KBM-7 (cell line): ENCODE data around the gene EVA1A.

Experiments
- DNase-seq: peaks from one replicate; pipeline ENCODE4 v3.0.0-alpha.2; 2015
- in situ Hi-C: fragments of 300-500 bp; cut with MboI; formaldehyde crosslinking; loops from 2 replicates; pipeline ENCODE4 v1.14.3; 2020; ENCODE audit warnings: low sequenced_read_pairs, low pct_unique_long_range_greater_than_20kb, mixed read lengths

EVA1A gene

GRCh38 chr2:75560768-75561565 lies at the start of gene EVA1A:
TSS of gene EVA1A (minus strand) at chr2:75560939. CDS start at chr2:75518140, 42,799 bp downstream.
- DNase-seq, result no peak
- in situ Hi-C loops, result no loop called here

- DNase-seq, result no peak
Observed at GRCh38 chr2:75609937-75610508, 49.3 kb upstream of the EVA1A start.

GRCh38 chr2:75609334-75609689 lies 48.6 kb upstream of the EVA1A start:
- no peak for DNase-seq
- in situ Hi-C loops, result loop anchor here (25.0 kb wide), 1 partner anchor 697 kb away; no protein-coding TSS in a partner anchor

More at GRCh38 chr2:75609937-75610508, 49.3 kb upstream of the EVA1A start:
- in situ Hi-C loops, result loop anchor here (25.0 kb wide), 1 partner anchor 698 kb away; no protein-coding TSS in a partner anchor

DNA sequence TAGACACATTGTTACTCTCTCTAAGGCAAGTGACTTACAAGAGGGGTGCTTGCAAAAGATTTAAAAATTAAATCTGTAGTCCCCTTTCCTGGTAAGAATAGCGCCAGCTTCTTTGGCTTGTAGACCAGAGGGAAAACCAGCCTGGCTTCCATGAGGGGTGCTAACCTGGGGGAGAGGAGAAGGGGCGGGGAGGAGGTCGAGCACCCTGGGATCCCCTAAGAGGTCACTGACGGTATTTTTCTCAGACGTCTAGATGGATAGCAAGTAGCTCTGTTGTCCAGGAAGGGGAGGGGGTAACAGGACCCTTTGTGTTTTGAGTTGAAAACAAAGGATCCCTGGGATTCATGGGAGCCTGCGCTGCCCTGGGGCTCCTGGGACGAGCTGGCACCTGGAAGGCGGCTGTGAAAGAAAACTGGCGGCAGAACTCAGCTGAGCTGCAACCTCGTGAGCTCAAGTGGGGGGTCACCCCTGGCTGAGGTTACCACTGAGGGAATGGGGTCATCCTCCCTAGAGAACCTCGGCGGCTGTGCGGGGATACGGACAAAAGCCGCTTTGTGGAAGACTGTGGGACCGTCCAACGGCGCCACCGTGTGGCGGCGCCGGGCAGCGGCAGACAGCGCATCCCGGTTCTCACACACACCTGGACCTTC lies 48.1 kb upstream of the EVA1A start:
- DNase-seq, result peak; percentile 64
- in situ Hi-C loops, result loop anchor here (25.0 kb wide), 1 partner anchor 697 kb away; no protein-coding TSS in a partner anchor

DNA sequence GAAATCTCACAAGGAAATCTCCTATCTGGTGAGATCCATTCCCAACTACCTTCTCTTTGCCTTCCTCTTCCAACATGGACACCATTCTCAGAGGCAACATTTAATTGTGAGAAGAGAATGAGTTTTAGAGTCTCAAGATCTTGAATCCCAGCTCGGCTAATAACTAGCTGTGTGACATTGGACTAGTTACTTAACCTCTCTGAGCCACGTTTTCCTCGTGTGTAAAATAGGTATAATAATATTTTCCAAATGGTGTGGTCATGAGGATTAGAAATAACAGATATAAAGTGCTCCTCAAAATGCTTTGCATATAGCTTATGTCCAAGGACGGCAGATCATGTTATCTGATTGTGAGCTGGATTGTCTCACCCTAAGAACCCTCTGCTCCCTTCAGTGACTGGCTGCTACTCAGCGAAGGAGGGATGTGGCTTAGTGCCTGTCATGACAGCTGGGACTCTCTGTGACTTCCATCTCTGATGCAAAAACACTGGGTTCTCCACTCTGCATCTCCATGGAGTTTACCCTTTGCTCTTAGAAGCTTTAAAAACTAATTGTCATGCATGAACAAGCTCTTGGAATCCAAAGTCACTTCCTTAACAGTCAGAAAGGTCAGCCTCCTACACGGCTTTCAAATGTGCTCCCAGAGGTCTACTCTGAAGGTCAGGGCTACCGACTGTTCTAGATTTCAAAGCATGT lies 47.4 kb upstream of the EVA1A start:
- in situ Hi-C loops, result loop anchor here (25.0 kb wide), 1 partner anchor 696 kb away; no protein-coding TSS in a partner anchor
- DNase-seq, result no peak

DNA sequence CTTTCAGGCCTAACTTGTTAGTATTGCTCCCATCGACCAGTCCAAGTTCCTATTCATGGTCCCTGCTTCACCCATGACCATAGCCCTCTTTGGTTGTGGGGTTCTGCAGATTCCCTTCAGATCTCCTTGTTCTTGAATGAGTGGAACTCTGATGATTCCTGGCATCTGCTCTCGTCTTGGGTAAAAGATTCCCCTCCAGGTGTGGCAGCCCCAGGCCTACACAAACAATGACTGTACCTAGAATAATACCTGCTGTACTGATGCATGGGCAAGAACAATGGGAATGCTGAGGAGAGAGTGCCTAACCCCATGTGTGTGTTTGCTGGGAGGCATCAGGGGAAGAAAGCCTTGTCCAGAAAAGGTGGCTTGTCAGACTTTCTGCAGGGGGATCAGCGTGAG lies 46.7 kb upstream of the EVA1A start:
- DNase-seq, result no peak
- in situ Hi-C loops, result loop anchor here (25.0 kb wide), 1 partner anchor 695 kb away; no protein-coding TSS in a partner anchor

- in situ Hi-C loops, result loop anchor here (25.0 kb wide), 1 partner anchor 695 kb away; no protein-coding TSS in a partner anchor
- DNase-seq, result no peak
Observed at GRCh38 chr2:75606761-75607399, 46.1 kb upstream of the EVA1A start.

- in situ Hi-C loops, result loop anchor here (25.0 kb wide), 1 partner anchor 694 kb away; no protein-coding TSS in a partner anchor
- DNase-seq, result no peak
Observed at GRCh38 chr2:75605770-75606529, 45.2 kb upstream of the EVA1A start.

- in situ Hi-C loops, result loop anchor here (25.0 kb wide), 1 partner anchor 692 kb away; no protein-coding TSS in a partner anchor
- no peak for DNase-seq
Observed at GRCh38 chr2:75604484-75604883, 43.7 kb upstream of the EVA1A start.

- in situ Hi-C loops, result loop anchor here (25.0 kb wide), 1 partner anchor 691 kb away; no protein-coding TSS in a partner anchor
- no peak for DNase-seq
Observed at GRCh38 chr2:75603477-75603876, 42.7 kb upstream of the EVA1A start.

DNA sequence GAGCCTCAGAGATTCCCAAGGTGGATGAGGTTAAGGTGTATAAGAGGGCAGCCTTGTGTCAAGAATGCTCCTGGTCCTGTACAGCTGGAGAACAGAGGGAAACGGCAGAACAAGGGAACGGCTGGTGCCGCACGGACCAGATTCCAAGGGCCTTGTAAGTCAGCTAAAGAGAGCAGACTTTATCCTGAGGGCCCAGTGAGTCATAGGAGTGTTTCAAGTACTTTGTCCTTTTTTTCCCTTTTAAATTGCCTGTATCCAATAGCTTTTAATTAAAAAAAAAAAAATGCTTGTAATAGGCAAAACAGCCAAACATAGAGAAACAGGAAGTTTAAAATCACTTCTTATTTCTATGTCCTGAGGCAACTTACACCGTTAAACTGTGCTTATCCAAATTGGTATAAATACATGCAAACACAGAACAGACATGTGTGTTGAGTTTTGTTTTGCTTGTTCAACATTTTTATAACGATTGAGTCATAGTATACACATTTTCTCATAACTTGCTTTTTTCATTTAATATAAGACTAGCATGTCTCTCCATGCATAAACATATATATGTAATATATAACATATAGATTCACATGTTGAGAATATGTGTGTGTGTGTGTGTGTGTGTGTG lies 42.1 kb upstream of the EVA1A start:
- in situ Hi-C loops, result loop anchor here (25.0 kb wide), 1 partner anchor 691 kb away; no protein-coding TSS in a partner anchor
- no peak for DNase-seq

- no peak for DNase-seq
- in situ Hi-C loops, result loop anchor here (25.0 kb wide), 1 partner anchor 688 kb away; no protein-coding TSS in a partner anchor
Observed at GRCh38 chr2:75600461-75601011, 39.8 kb upstream of the EVA1A start.

DNA sequence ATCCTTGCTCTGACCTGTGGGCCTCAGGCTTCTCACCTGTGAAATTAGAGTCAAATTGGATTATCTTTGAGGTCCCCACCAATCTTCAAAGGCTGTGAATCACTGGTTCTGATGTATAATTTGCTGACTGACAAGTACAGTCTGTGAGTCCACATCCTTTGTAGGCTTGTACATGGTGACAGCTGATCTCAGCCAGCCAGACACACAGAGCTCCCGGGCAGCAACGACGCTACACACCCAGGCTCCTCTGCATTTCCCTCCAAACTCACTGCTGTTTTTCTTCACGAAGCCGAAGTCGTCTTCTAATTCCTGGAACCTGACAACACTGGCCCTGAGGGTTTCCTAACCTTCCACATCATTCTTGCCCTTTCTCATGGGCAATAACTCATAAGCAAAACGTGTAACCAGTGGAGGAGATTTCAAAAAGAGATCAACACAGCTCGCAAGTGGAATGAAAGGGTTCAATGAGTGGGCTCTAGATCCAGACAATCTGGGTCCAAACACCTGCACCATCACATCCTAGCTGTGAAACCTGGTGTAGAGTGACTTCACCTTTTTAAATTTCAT lies 37.9 kb upstream of the EVA1A start:
- no peak for DNase-seq
- in situ Hi-C loops, result no loop called here

GRCh38 chr2:75597949-75598348 lies 37.2 kb upstream of the EVA1A start:
- in situ Hi-C loops, result no loop called here
- DNase-seq, result no peak

DNA sequence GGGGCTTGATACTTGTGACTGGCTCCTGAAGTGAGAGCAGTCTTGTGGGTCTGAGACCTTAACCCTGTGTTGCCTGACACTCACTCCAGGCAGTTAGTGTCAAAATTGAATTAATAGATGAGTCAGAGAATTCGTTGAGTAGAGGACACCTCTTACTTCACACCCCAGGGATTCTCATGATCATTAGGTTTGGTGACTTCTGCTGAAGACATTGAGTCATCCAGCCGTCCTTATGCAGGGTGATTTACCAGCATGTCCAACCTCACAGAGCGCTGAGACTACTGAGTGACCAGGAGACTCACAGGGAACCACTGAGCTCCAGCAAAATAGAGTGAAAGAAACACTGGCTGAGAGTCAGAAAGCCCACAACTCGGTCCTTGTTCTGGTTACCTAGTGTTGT lies 36.0 kb upstream of the EVA1A start:
- in situ Hi-C loops, result no loop called here
- DNase-seq, result no peak

DNA sequence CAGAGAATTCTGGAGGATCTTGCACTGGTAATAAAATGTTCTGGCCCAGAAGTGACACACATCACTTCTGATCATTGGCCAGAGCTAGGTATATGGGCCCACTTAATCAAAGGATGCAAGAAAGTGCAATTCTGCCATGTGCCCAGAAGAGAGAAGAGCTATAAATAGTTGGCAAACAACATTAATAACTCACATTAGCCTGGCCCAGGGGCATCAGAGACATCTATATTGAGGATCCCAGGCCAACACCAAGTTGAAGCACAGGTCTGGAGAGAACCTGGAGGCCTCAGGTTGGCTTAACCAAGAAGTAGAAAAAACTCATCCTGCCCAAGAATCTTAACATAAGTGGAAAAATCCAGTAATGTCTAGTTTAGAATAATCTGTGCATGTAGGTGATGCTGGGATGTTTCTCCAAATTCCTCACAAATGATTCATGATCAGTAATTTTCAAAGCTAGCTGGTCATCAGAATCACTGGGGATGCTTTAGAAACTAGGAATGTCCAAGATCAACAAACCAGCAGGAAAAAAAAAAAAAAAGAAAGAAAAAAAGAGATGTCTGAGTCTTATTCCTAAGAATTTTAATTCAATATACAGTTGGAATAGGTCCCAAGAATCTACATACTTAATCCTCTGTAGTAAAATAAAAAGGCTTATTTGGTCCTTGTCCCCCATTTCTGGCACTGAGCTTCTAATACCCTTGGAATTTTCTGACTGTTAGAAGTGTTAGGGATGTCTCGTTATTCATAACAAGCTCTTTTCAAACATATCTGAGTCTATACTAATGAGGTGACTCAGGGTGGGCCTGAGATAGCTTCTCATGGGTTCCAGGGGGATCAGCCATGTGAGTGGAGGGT lies 35.0 kb upstream of the EVA1A start:
- no peak for DNase-seq
- in situ Hi-C loops, result no loop called here
